Caco-2 (cell line): ENCODE results near the gene VRK1. TPM values are rescaled to one million over a fixed set of nuclear protein-coding genes. Genes with fewer than 3 reads are reported as not detected.
"Not testable (repeated sequence)": the region's sequence is repeated elsewhere in the genome, so short reads cannot be mapped to it uniquely, and the experiment has no call there.

Experiments
- BruUV-seq: library from RNA; stranded (reverse); fragments of 400-500 nt; replicated peaks from 2 replicates; lab custom pipeline; 2021; lab: Mats Ljungman, UMichigan
- CTCF ChIA-PET: fragments of 300-600 bp; sonication (Branson Sonifier 250); formaldehyde crosslinking; loops from one replicate; lab custom pipeline; 2022; ENCODE audit warnings: antibody characterized with exemption; lab: Charles Lee
- POLR2A ChIA-PET: fragments of 300-600 bp; sonication (Branson Sonifier 250); formaldehyde crosslinking; loops from one replicate; lab custom pipeline; 2022; ENCODE audit warnings: antibody characterized with exemption; lab: Charles Lee
- DNase-seq, 2 experiments: peaks; one replicate each; pipeline versions ENCODE4 v3.0.0 to v3.0.0-alpha.2; 2020 to 2022
- H3K27me3 ChIP-seq: replicated peaks from 2 replicates; pipeline ENCODE4 v1.6.0; 2011; ENCODE audit warnings: low read length; ENCODE audit not compliant: control insufficient read depth, insufficient read depth
- H3K36me3 ChIP-seq: 2 replicates; pipeline ENCODE4 v1.5.1; 2011; ENCODE audit warnings: low read length; ENCODE audit not compliant: control insufficient read depth, insufficient read depth
- H3K4me1 ChIP-seq: fragments of 250-450 bp; sonication (Bioruptor Pico); 2 replicates; pipeline ENCODE4 v1.5.1; 2020; ENCODE audit warnings: mild to moderate bottlenecking
- H3K4me3 ChIP-seq: 2 replicates; pipeline ENCODE4 v1.5.1; 2011; ENCODE audit warnings: low read depth, mild to moderate bottlenecking, control low read depth, low read length
- H3K9me3 ChIP-seq: fragments of 250-450 bp; sonication (Bioruptor Pico); 2 replicates; pipeline ENCODE4 v1.5.1; 2020; ENCODE audit warnings: mild to moderate bottlenecking, moderate library complexity
- H3K27ac Mint-ChIP-seq: one replicate; pipeline ENCODE4 v1.8.0; 2022; ENCODE audit warnings: mixed read lengths; ENCODE audit not compliant: unreplicated experiment
- H3K27me3 Mint-ChIP-seq: one replicate; pipeline ENCODE4 v1.8.0; 2022; ENCODE audit warnings: mixed read lengths; ENCODE audit not compliant: insufficient read depth, unreplicated experiment
- H3K36me3 Mint-ChIP-seq: one replicate; pipeline ENCODE4 v1.8.0; 2022; ENCODE audit warnings: mild to moderate bottlenecking, mixed read lengths; ENCODE audit not compliant: insufficient read depth, unreplicated experiment
- H3K4me1 Mint-ChIP-seq: one replicate; pipeline ENCODE4 v1.8.0; 2022; ENCODE audit warnings: low read depth, mixed read lengths; ENCODE audit not compliant: unreplicated experiment
- H3K4me3 Mint-ChIP-seq: one replicate; pipeline ENCODE4 v1.8.0; 2022; ENCODE audit warnings: mild to moderate bottlenecking, moderate library complexity, mixed read lengths; ENCODE audit not compliant: unreplicated experiment
- H3K9me3 Mint-ChIP-seq: one replicate; pipeline ENCODE4 v1.8.0; 2022; ENCODE audit warnings: mixed read lengths; ENCODE audit not compliant: unreplicated experiment
- CTCF ChIP-seq, 2 experiments: fragments of 200-600 bp in 1 of 2; IDR thresholded peaks; 1 replicate in 1 of 2; 2 replicates in 1 of 2; pipeline versions ENCODE4 v1.5.1 to v1.8.0; 2011 to 2022; ENCODE audit warnings: antibody characterized with exemption in 1 of 2, control low read depth in 1 of 2, inconsistent platforms in 1 of 2, low read depth in 1 of 2, low read length in 1 of 2, mild to moderate bottlenecking in 1 of 2, moderate library complexity in 1 of 2; ENCODE audit not compliant: insufficient read depth in 1 of 2, severe bottlenecking in 1 of 2, unreplicated experiment in 1 of 2
- intact Hi-C: fragments of 100-400 bp; cut with micrococcal nuclease; formaldehyde crosslinking; loops from one replicate; pipeline ENCODE4 v1.10.0; 2022; ENCODE audit not compliant: unreplicated experiment
- total RNA-seq: library from RNA; stranded (reverse); gene quantifications from 2 replicates; pipeline ENCODE4 v1.2.3, GENCODE V29; 2022

VRK1 gene
- total RNA-seq, 1 experiment from 2014 or later, result 42.1 TPM

- no peaks in the 10 kb centered on the region for H3K9me3 Mint-ChIP-seq
- no peaks in the 10 kb centered on the region for H3K36me3 ChIP-seq
- no TSS peak for BruUV-seq
- H3K4me3 ChIP-seq, result no peak overlapping the region
- H3K4me1 Mint-ChIP-seq, result no peaks in the 10 kb centered on the region
- ChIA-PET POLR2A (no interaction called here), CTCF (no interaction called here)
- no peaks in the 10 kb centered on the region for H3K4me1 ChIP-seq
- H3K9me3 ChIP-seq, result no peaks in the 10 kb centered on the region
- no peak overlapping the region for H3K4me3 Mint-ChIP-seq
- H3K27me3 ChIP-seq, result no peaks in the 10 kb centered on the region; the same call in 1 of the 2 replicates
- no peak for TF ChIP-seq CTCF (IDR thresholded peaks at IDR 0.05; ENCODE audit: insufficient read depth in 1 of 2, low read depth in 1 of 2, low read length in 1 of 2, severe bottlenecking in 1 of 2, unreplicated experiment in 1 of 2)
- intact Hi-C loops, result no loop called here
- no peaks in the 10 kb centered on the region for H3K36me3 Mint-ChIP-seq
- DNase-seq, result no peak
- peaks cover 13% of the 10 kb centered on the region for H3K27me3 Mint-ChIP-seq
- H3K27ac Mint-ChIP-seq, result no peak overlapping the region
These were observed 33.2 kb upstream of the VRK1 start for GRCh38 chr14:96764012-96764411.

- H3K4me1 Mint-ChIP-seq, DNase-seq, H3K4me3 Mint-ChIP-seq, H3K36me3 ChIP-seq, H3K27ac Mint-ChIP-seq, H3K9me3 ChIP-seq, H3K9me3 Mint-ChIP-seq, intact Hi-C loops, BruUV-seq, POLR2A ChIA-PET, H3K4me1 ChIP-seq, H3K4me3 ChIP-seq, H3K36me3 Mint-ChIP-seq, H3K27me3 ChIP-seq, CTCF ChIA-PET: not testable (repeated sequence)
- peaks cover 11% of the 10 kb centered on the region for H3K27me3 Mint-ChIP-seq
These were observed 32.0 kb upstream of the VRK1 start for GRCh38 chr14:96765205-96765604.

GRCh38 chr14:96772929-96773328 is 24.3 kb upstream of the VRK1 start:
- Histone ChIP-seq H3K36me3 (no peaks in the 10 kb centered on the region), H3K4me3 (no peak overlapping the region), H3K9me3 (no peaks in the 10 kb centered on the region), H3K27me3 (no peaks in the 10 kb centered on the region; the same call in 1 of the 2 replicates), H3K4me1 (no peaks in the 10 kb centered on the region)
- H3K9me3 Mint-ChIP-seq, result no peaks in the 10 kb centered on the region
- DNase-seq, result no peak
- no peak overlapping the region for H3K27ac Mint-ChIP-seq
- intact Hi-C loops, result no loop called here
- no TSS peak for BruUV-seq
- H3K36me3 Mint-ChIP-seq, result no peaks in the 10 kb centered on the region
- ChIA-PET CTCF (no interaction called here), POLR2A (no interaction called here)
- no peaks in the 10 kb centered on the region for H3K4me1 Mint-ChIP-seq
- peaks cover 13% of the 10 kb centered on the region for H3K27me3 Mint-ChIP-seq
- no peak overlapping the region for H3K4me3 Mint-ChIP-seq
- TF ChIP-seq CTCF (IDR thresholded peaks at IDR 0.05; ENCODE audit: insufficient read depth in 1 of 2, low read depth in 1 of 2, low read length in 1 of 2, severe bottlenecking in 1 of 2, unreplicated experiment in 1 of 2), result no peak

- H3K4me3 Mint-ChIP-seq, result no peak overlapping the region
- H3K9me3 Mint-ChIP-seq, result no peaks in the 10 kb centered on the region
- no peak for TF ChIP-seq CTCF (IDR thresholded peaks at IDR 0.05; ENCODE audit: insufficient read depth in 1 of 2, low read depth in 1 of 2, low read length in 1 of 2, severe bottlenecking in 1 of 2, unreplicated experiment in 1 of 2)
- ChIA-PET CTCF (no interaction called here), POLR2A (interaction anchor here (0.6 kb wide), 2 partner anchors 60 to 518 kb away, joined by 5 to 6 read pairs; no protein-coding TSS in a partner anchor)
- no peaks in the 10 kb centered on the region for H3K9me3 ChIP-seq
- no peaks in the 10 kb centered on the region for H3K4me1 Mint-ChIP-seq
- H3K27me3 ChIP-seq, result no peaks in the 10 kb centered on the region
- H3K27me3 Mint-ChIP-seq, result peaks cover 11% of the 10 kb centered on the region
- no peaks in the 10 kb centered on the region for H3K36me3 Mint-ChIP-seq
- H3K27ac Mint-ChIP-seq, result no peak overlapping the region
- BruUV-seq, result no TSS peak
- H3K4me3 ChIP-seq, result no peak overlapping the region
- H3K4me1 ChIP-seq, result no peaks in the 10 kb centered on the region
- no peak for DNase-seq
- no peaks in the 10 kb centered on the region for H3K36me3 ChIP-seq
- intact Hi-C loops, result no loop called here
These were observed 20.4 kb upstream of the VRK1 start for GRCh38 chr14:96776791-96777190.
